Activated effector memory CD4-positive, alpha-beta T cell treated with anti-CD3 and anti-CD28 coated beads, Interleukin-2, amount 50 U/mL, for 16 hours (primary cell): Measurements from ENCODE around the gene P4HA3.
"Not testable (repeated sequence)": the region's sequence is repeated elsewhere in the genome, so short reads cannot be mapped to it uniquely, and the experiment has no call there.

Experiments
- DNase-seq: peaks from one replicate; pipeline ENCODE4 v3.0.0-alpha.2; 2020

The P4HA3 gene

GRCh38 chr11:74311352-74311926, at the start of gene P4HA3:
TSS of gene P4HA3 (minus strand) at chr11:74311640. CDS start at chr11:74311611, 29 bp downstream.
- DNase-seq = peak; percentile 80

- no peak for DNase-seq
Measured at GRCh38 chr11:74357449-74357848, 46.0 kb upstream of the P4HA3 start.

GRCh38 chr11:74355626-74356025, 44.2 kb upstream of the P4HA3 start:
- no peak for DNase-seq

GRCh38 chr11:74354036-74354435, 42.6 kb upstream of the P4HA3 start:
- no peak for DNase-seq

GRCh38 chr11:74347381-74347780, 35.9 kb upstream of the P4HA3 start:
- no peak for DNase-seq

- DNase-seq = no peak
Measured at GRCh38 chr11:74345420-74345819, 34.0 kb upstream of the P4HA3 start.

- DNase-seq = no peak
Measured at GRCh38 chr11:74341921-74342320, 30.5 kb upstream of the P4HA3 start.

GRCh38 chr11:74339619-74340018, 28.2 kb upstream of the P4HA3 start:
- no peak for DNase-seq

- no peak for DNase-seq
Measured at GRCh38 chr11:74338963-74339362, 27.5 kb upstream of the P4HA3 start.

- DNase-seq = no peak
Measured at GRCh38 chr11:74333193-74333592, 21.8 kb upstream of the P4HA3 start.

GRCh38 chr11:74332291-74332690, 20.9 kb upstream of the P4HA3 start:
- DNase-seq = no peak

- DNase-seq = not testable (repeated sequence)
Measured at GRCh38 chr11:74331000-74331399, 19.6 kb upstream of the P4HA3 start.

GRCh38 chr11:74330075-74330858, 18.8 kb upstream of the P4HA3 start:
- DNase-seq = no peak

- no peak for DNase-seq
Measured at GRCh38 chr11:74327076-74327475, 15.6 kb upstream of the P4HA3 start.

GRCh38 chr11:74326665-74327064, 15.2 kb upstream of the P4HA3 start:
- DNase-seq = no peak

GRCh38 chr11:74325649-74326645, 14.5 kb upstream of the P4HA3 start:
- no peak for DNase-seq

- no peak for DNase-seq
Measured at GRCh38 chr11:74322667-74323066, 11.2 kb upstream of the P4HA3 start.

GRCh38 chr11:74321487-74322188, 10.2 kb upstream of the P4HA3 start:
- peak; percentile 64 for DNase-seq

GRCh38 chr11:74320538-74320937, 9.1 kb upstream of the P4HA3 start:
- no peak for DNase-seq

- no peak for DNase-seq
Measured at GRCh38 chr11:74319139-74319816, 7.8 kb upstream of the P4HA3 start.

GRCh38 chr11:74318241-74318932, 6.9 kb upstream of the P4HA3 start:
- DNase-seq = no peak
